NB4 (cell line): ENCODE data around the gene C1orf232.
A peak's percentile ranks its signal among the peaks of the same experiment; 100 is the strongest.

Experiments
- DNase-seq: peaks from one replicate; pipeline ENCODE4 v3.0.0; 2010; ENCODE audit warnings: low read depth
- H3K4me3 ChIP-seq: one replicate; pipeline ENCODE4 v1.5.1; 2011; ENCODE audit warnings: mild to moderate bottlenecking, low read depth, low read length, moderate library complexity
- MAX ChIP-seq: IDR thresholded peaks from 2 replicates; pipeline ENCODE4 v1.6.1; 2011; ENCODE audit warnings: low read depth, low read length
- MYC ChIP-seq: IDR thresholded peaks from 2 replicates; pipeline ENCODE4 v1.6.1; 2011; ENCODE audit warnings: low read depth, low read length
- POLR2A ChIP-seq: IDR thresholded peaks from 2 replicates; pipeline ENCODE4 v1.6.1; 2011; ENCODE audit warnings: mild to moderate bottlenecking; ENCODE audit not compliant: insufficient read length; ENCODE audit errors: extremely low read depth
- TF ChIP-seq, protein P1 (sequence below): IDR thresholded peaks from one replicate; pipeline ENCODE4 v1.5.1; 2012; ENCODE audit warnings: low read depth, low read length

The C1orf232 gene

GRCh38 chr1:26168410-26169197 lies at the start of gene C1orf232:
Gene C1orf232 (minus strand): TSS chr1:26168963. CDS start chr1:26168499, 464 bp downstream.
- TF ChIP-seq MYC (no peak), POLR2A (no peak)
- no peak for DNase-seq
- peak within 1 kb of the TSS; percentile 91 for H3K4me3 ChIP-seq

DNA sequence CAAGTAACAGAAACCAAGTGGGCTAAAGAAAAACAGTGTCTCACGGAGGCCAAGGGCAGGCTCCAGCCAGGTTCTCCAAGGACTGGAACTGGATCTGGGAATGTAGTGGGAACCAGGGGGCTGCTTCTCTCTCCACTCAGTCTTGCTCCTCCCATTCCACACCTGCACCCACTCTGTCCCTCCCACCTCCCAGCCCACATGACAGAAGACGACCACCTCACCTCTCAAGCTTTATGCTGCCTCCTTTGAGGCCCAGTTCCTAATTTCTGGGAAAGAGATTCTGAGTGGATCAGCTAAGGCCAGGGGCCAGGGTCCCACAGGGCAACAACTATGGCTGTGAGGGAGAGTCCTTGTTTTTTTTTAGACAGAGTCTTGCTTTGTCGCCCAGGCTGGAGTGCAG lies 46.5 kb upstream of the C1orf232 start:
- no peak for DNase-seq
- H3K4me3 ChIP-seq = no peak overlapping the region
- TF ChIP-seq MYC = no peak
- TF ChIP-seq POLR2A = no peak
- TF ChIP-seq MAX = no peak
- TF ChIP-seq, protein P1, sequence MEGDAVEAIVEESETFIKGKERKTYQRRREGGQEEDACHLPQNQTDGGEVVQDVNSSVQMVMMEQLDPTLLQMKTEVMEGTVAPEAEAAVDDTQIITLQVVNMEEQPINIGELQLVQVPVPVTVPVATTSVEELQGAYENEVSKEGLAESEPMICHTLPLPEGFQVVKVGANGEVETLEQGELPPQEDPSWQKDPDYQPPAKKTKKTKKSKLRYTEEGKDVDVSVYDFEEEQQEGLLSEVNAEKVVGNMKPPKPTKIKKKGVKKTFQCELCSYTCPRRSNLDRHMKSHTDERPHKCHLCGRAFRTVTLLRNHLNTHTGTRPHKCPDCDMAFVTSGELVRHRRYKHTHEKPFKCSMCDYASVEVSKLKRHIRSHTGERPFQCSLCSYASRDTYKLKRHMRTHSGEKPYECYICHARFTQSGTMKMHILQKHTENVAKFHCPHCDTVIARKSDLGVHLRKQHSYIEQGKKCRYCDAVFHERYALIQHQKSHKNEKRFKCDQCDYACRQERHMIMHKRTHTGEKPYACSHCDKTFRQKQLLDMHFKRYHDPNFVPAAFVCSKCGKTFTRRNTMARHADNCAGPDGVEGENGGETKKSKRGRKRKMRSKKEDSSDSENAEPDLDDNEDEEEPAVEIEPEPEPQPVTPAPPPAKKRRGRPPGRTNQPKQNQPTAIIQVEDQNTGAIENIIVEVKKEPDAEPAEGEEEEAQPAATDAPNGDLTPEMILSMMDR = no peak

- no peak for DNase-seq
- H3K4me3 ChIP-seq = no peak overlapping the region
- TF ChIP-seq POLR2A = no peak
- no peak for TF ChIP-seq MAX
- no peak for TF ChIP-seq MYC
- TF ChIP-seq, protein P1 = no peak
Observed at GRCh38 chr1:26213335-26213905, 44.7 kb upstream of the C1orf232 start.

DNA sequence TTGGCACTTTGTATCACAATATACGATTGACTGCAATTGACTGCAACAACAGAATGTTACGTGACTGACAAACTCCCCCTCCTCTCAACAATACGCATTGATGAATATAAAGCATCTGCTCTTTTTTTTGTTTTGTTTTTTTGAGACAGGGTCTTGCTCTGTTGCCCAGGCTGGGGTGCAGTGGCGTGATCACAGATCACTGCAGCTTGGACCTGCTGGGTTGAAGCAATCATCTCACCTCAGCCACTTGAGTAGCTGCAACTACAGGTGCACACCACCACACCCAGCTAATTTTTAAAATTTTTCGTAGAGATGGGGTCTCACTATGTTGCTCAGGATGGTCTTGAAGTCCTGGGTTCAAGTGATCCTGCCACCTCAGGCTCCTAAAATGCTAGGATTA lies 44.0 kb upstream of the C1orf232 start:
- no peak overlapping the region for H3K4me3 ChIP-seq
- no peak for DNase-seq
- no peak for TF ChIP-seq MYC
- TF ChIP-seq POLR2A = no peak
- TF ChIP-seq MAX = no peak
- TF ChIP-seq, protein P1 = no peak

DNA sequence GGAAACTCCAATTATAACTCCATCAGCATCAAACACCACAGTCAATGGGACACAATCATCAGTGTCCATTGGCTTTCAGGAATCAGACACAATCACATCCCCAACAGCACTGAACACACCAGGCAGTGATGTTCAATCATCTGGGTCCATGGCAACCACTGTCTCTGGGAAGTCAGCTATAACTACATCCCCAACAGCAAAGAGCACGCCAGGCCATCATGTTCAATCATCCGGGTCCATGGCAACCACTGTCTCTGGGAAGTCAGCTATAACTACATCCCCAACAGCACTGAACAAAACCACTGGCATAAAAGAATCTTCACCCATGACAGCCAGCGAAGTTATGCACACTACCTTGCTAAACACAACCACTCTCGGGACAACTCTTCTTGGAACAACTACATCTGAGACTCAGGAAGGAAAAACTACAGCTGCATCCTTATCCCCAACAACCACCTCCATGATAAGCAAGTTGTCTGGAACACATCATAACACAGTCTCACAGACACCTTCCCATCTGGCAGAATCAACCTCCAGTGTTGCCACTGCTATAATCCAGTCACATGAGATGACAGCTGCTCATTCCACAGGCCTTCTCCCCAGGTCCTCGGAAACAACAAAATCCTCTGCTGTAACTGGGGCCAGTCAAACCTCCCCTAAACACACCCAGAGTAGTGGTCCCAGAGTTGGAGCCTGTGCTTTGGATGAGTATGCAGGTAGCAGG lies 41.5 kb upstream of the C1orf232 start:
- TF ChIP-seq POLR2A = no peak
- no peak for TF ChIP-seq MYC
- no peak for TF ChIP-seq MAX
- TF ChIP-seq, protein P1 = no peak
- H3K4me3 ChIP-seq = no peak overlapping the region
- DNase-seq = no peak

DNA sequence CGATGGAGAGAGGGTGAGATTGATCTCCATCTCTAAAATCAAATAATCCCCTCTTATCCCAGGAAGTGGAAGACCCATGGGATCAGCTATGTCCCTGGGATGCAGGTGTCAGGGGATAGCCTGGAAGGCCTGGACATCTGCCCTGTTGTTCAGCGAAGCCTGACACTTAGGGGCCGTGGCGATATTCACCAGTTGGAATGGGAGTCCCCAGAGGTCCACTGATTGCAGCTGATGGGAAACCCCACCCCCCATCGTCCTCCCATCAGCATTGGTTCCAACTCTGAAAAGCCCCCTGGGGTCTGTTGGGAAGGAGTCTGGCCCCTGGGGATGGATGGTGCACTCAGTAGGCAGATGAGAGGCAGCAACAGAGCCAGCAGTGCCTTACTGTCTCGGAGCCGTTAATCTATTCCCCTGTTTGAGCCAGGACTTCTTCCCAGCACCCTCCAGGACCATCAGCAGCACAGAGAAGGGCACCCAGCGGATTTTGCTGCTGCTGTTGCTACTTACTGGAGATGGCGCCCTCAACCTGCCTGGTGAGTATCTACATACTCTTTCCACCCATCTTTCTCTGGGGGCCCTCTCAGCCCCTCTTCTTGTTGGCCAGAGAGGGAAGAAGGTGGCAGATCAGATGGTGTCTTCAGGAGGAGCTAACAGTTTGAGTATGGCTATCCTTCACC lies 35.0 kb upstream of the C1orf232 start:
- no peak for TF ChIP-seq MYC
- TF ChIP-seq, protein P1 = peak; percentile 18
- peak; percentile 26 for DNase-seq
- no peak overlapping the region for H3K4me3 ChIP-seq
